HepG2 (cell line): ENCODE data around the gene RER1. TPM values are rescaled to one million over a fixed set of nuclear protein-coding genes. Genes with fewer than 3 reads are reported as not detected.

Experiments
- CCDC6 ChIP-seq: sonication (generic); formaldehyde crosslinking; IDR thresholded peaks from 2 replicates; pipeline ENCODE4 v1.8.1; 2022; ENCODE audit warnings: mild to moderate bottlenecking, missing genetic modification reagents, moderate library complexity
- CREBL2 ChIP-seq: sonication (generic); formaldehyde crosslinking; IDR thresholded peaks from 2 replicates; pipeline ENCODE4 v1.8.1; 2023; ENCODE audit warnings: missing genetic modification reagents, mild to moderate bottlenecking, borderline replicate concordance
- IRF9 ChIP-seq: sonication (generic); formaldehyde crosslinking; IDR thresholded peaks from 2 replicates; pipeline ENCODE4 v1.8.0; 2022; ENCODE audit warnings: missing genetic modification reagents, mild to moderate bottlenecking, borderline replicate concordance
- KDM6A ChIP-seq: IDR thresholded peaks from 2 replicates; pipeline ENCODE4 v1.6.1; 2016; ENCODE audit warnings: low read depth
- MAFK ChIP-seq, 2 experiments: IDR thresholded peaks in 1 of 2; conservative IDR thresholded peaks in 1 of 2; 2 replicates each; pipeline ENCODE4 v1.6.1; 2011; ENCODE audit warnings: improper control_type of control experiment in 2 of 2, low read length in 2 of 2
- NR2C2 ChIP-seq: sonication (generic); formaldehyde crosslinking; IDR thresholded peaks from 2 replicates; pipeline ENCODE4 v1.4.0; 2020; ENCODE audit warnings: missing genetic modification reagents, mild to moderate bottlenecking, moderate library complexity, borderline replicate concordance
- SP4 ChIP-seq: sonication (generic); formaldehyde crosslinking; IDR thresholded peaks from 2 replicates; pipeline ENCODE4 v1.8.1; 2023; ENCODE audit warnings: mild to moderate bottlenecking, missing genetic modification reagents
- ZBTB7B ChIP-seq: sonication (generic); formaldehyde crosslinking; IDR thresholded peaks from 2 replicates; pipeline ENCODE4 v1.4.0; 2020; ENCODE audit warnings: missing genetic modification reagents
- ZNF230 ChIP-seq: sonication (generic); formaldehyde crosslinking; IDR thresholded peaks from 2 replicates; pipeline ENCODE4 v1.4.0; 2020; ENCODE audit warnings: mild to moderate bottlenecking, missing genetic modification reagents
- ZNF432 ChIP-seq: sonication (generic); formaldehyde crosslinking; IDR thresholded peaks from 2 replicates; pipeline ENCODE4 v1.5.0; 2020; ENCODE audit warnings: missing genetic modification reagents, mild to moderate bottlenecking, borderline replicate concordance
- ZNF629 ChIP-seq: sonication (generic); formaldehyde crosslinking; conservative IDR thresholded peaks from 2 replicates; pipeline ENCODE4 v1.5.0; 2020; ENCODE audit warnings: missing genetic modification reagents
- ZNF678 ChIP-seq: sonication (generic); formaldehyde crosslinking; IDR thresholded peaks from 2 replicates; pipeline ENCODE4 v1.4.0; 2020; ENCODE audit warnings: mild to moderate bottlenecking, missing genetic modification reagents
- polyA plus RNA-seq, 8 experiments: library from polyadenylated mRNA; depleted of rRNA in 3 of 8; stranded (reverse) in 7 of 8; unstranded in 1 of 8; fragments of >200 nt; fragmentation: Illumina TruSeq in 4 of 8; extraction: Trizol in 4 of 8; gene quantifications; 2 replicates each; pipeline versions ENCODE4 v1.2.1 to v1.2.3, GENCODE V29; 2011 to 2016; ENCODE audit warnings: low read depth in 4 of 8, missing spikeins in 1 of 8, mixed read lengths in 1 of 8; ENCODE audit not compliant: insufficient read depth in 1 of 8
- total RNA-seq, 5 experiments: library from RNA; depleted of rRNA; stranded (reverse); fragments of >200 nt; fragmentation: Illumina TruSeq; extraction: Trizol; gene quantifications; 2 replicates each; pipeline ENCODE4 v1.2.3, GENCODE V29; 2016; ENCODE audit warnings: low read depth in 1 of 5
- TF ChIP-seq, protein P1 (sequence below), 2 experiments: sonication (generic) in 1 of 2; formaldehyde crosslinking in 1 of 2; IDR thresholded peaks; 2 replicates each; pipeline versions ENCODE4 v1.5.1 to v1.6.1; 2011 to 2020; ENCODE audit warnings: borderline replicate concordance in 1 of 2, low read depth in 1 of 2, low read length in 1 of 2, mild to moderate bottlenecking in 1 of 2, missing genetic modification reagents in 1 of 2, moderate library complexity in 1 of 2
- TF ChIP-seq, protein P2 (sequence below): sonication (generic); formaldehyde crosslinking; IDR thresholded peaks from 2 replicates; pipeline ENCODE4 v1.8.1; 2022; ENCODE audit warnings: low read depth, mild to moderate bottlenecking, missing genetic modification reagents
- TF ChIP-seq, protein P3 (sequence below): sonication (generic); formaldehyde crosslinking; conservative IDR thresholded peaks from 2 replicates; pipeline ENCODE4 v1.8.0; 2022; ENCODE audit warnings: low read depth, missing genetic modification reagents
- TF ChIP-seq, protein P4 (sequence below): sonication (generic); IDR thresholded peaks from 2 replicates; pipeline ENCODE4 v1.6.1; 2016; ENCODE audit warnings: low read depth, borderline replicate concordance

Gene RER1
- total and polyA plus RNA-seq, 2 of the 13 experiments (the other 11 are each of a cell fraction or from before 2014, with no cell fraction given): 128 to 164 TPM

DNA sequence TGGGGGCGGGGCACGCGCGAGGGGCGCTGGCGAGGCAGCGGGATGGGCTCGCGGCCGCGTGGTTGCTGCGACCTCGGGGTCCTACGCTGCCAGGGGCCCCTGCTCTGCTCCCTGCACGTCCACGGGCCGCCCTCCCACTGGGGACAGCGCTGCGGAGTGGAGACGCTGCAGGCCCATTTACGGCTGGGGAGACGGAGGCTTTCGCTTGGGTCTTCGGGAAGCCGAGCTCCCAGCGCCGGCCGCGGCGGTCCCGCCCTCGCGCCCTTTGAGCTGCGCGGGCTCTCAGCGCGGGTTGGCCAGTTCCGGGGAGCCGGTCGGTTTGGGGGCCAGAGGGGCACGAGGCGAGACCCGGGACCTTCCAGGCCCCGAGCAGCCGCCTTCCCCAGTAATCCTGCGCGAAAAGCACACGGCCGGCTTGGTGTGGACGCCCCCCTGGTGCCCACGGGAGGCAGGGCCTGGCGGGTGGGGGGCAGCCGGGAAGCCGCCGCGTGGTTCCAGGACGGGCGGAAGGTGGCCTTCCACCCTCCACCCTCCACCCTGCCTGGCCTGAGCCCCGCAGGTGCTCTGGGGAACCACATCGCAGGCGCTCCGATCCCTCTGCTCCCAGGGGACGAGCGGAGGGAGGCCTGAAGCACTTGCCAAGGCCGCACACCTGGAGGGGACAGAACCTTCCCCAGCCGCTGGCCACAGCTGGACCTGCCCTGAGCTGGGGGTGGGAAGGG lies 21.3 kb downstream of the RER1 start (continued):
- TF ChIP-seq, protein P1, sequence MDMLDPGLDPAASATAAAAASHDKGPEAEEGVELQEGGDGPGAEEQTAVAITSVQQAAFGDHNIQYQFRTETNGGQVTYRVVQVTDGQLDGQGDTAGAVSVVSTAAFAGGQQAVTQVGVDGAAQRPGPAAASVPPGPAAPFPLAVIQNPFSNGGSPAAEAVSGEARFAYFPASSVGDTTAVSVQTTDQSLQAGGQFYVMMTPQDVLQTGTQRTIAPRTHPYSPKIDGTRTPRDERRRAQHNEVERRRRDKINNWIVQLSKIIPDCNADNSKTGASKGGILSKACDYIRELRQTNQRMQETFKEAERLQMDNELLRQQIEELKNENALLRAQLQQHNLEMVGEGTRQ (IDR thresholded peaks at IDR 0.05; ENCODE audit: low read depth, low read length): no peak
- TF ChIP-seq, protein P1 (CRISPR knock-in tag; IDR thresholded peaks at IDR 0.05; ENCODE audit: borderline replicate concordance): 0 out of 2 replicates have a peak, but pooled peaks have one; percentile 20
- TF ChIP-seq CCDC6 (CRISPR knock-in tag) (peak; percentile 91; the same call in 1 of the 2 replicates), ZBTB7B (CRISPR knock-in tag) (peak; percentile 20; the same call in 1 of the 2 replicates), ZNF678 (CRISPR knock-in tag) (no peak; the same call in 1 of the 2 replicates), SP4 (peak; percentile 82; the same call in 1 of the 2 replicates), NR2C2 (CRISPR knock-in tag) (peak; percentile 13; the same call in 1 of the 2 replicates), MAFK (conservative IDR thresholded peaks at IDR 0.05 in 1 of 2, IDR thresholded peaks at IDR 0.05 in 1 of 2; ENCODE audit: low read length in 2 of 2) (no peak), ZNF230 (peak; percentile 25; the same call in 1 of the 2 replicates), ZNF629 (CRISPR knock-in tag) (peak; percentile 54; the same call in 1 of the 2 replicates), KDM6A (CRISPR knock-in tag) (no peak), IRF9 (peak; percentile 87; the same call in 1 of the 2 replicates), CREBL2 (CRISPR knock-in tag) (no peak; the same call in none of the 2 replicates), ZNF432 (no peak)
- TF ChIP-seq, protein P2, sequence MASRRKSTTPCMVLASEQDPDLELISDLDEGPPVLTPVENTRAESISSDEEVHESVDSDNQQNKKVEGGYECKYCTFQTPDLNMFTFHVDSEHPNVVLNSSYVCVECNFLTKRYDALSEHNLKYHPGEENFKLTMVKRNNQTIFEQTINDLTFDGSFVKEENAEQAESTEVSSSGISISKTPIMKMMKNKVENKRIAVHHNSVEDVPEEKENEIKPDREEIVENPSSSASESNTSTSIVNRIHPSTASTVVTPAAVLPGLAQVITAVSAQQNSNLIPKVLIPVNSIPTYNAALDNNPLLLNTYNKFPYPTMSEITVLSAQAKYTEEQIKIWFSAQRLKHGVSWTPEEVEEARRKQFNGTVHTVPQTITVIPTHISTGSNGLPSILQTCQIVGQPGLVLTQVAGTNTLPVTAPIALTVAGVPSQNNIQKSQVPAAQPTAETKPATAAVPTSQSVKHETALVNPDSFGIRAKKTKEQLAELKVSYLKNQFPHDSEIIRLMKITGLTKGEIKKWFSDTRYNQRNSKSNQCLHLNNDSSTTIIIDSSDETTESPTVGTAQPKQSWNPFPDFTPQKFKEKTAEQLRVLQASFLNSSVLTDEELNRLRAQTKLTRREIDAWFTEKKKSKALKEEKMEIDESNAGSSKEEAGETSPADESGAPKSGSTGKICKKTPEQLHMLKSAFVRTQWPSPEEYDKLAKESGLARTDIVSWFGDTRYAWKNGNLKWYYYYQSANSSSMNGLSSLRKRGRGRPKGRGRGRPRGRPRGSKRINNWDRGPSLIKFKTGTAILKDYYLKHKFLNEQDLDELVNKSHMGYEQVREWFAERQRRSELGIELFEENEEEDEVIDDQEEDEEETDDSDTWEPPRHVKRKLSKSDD (CRISPR knock-in tag): no peak; the same call in 1 of the 2 replicates
- TF ChIP-seq, protein P3, sequence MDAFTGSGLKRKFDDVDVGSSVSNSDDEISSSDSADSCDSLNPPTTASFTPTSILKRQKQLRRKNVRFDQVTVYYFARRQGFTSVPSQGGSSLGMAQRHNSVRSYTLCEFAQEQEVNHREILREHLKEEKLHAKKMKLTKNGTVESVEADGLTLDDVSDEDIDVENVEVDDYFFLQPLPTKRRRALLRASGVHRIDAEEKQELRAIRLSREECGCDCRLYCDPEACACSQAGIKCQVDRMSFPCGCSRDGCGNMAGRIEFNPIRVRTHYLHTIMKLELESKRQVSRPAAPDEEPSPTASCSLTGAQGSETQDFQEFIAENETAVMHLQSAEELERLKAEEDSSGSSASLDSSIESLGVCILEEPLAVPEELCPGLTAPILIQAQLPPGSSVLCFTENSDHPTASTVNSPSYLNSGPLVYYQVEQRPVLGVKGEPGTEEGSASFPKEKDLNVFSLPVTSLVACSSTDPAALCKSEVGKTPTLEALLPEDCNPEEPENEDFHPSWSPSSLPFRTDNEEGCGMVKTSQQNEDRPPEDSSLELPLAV: no peak
- TF ChIP-seq, protein P4, sequence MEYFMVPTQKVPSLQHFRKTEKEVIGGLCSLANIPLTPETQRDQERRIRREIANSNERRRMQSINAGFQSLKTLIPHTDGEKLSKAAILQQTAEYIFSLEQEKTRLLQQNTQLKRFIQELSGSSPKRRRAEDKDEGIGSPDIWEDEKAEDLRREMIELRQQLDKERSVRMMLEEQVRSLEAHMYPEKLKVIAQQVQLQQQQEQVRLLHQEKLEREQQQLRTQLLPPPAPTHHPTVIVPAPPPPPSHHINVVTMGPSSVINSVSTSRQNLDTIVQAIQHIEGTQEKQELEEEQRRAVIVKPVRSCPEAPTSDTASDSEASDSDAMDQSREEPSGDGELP: no peak
